Thyroid gland (tissue), 4 donors: ENCODE results near the gene WDR49. TPM values are rescaled to one million over a fixed set of nuclear protein-coding genes. Genes with fewer than 3 reads are reported as not detected.

Experiments
- DNase-seq, 2 donors: peaks; one replicate each; pipeline ENCODE4 v3.0.0-alpha.2; 2019
- H3K27ac ChIP-seq, 3 donors: fragments of 200-600 bp; sonication (generic); 1 replicate in 2 of 3; 2 replicates in 1 of 3; pipeline ENCODE4 v1.5.1; 2016 to 2019; ENCODE audit warnings: mild to moderate bottlenecking in 1 of 3, moderate library complexity in 1 of 3
- H3K27me3 ChIP-seq: fragments of 200-600 bp; sonication (generic); one replicate; pipeline ENCODE4 v1.5.1; 2019
- H3K36me3 ChIP-seq, 2 donors: fragments of 200-600 bp; sonication (generic); one replicate each; pipeline ENCODE4 v1.5.1; 2016 to 2019
- H3K4me1 ChIP-seq, 2 donors: fragments of 200-600 bp; sonication (generic); one replicate each; pipeline ENCODE4 v1.5.1; 2017 to 2019
- H3K4me3 ChIP-seq, 3 donors: fragments of 200-600 bp; sonication (generic); replicated peaks in 1 of 3; 1 replicate in 2 of 3; 2 replicates in 1 of 3; pipeline ENCODE4 v1.5.1; 2016; ENCODE audit warnings: mild to moderate bottlenecking in 1 of 3
- H3K9me3 ChIP-seq: fragments of 200-600 bp; sonication (generic); one replicate; pipeline ENCODE4 v1.5.1; 2017
- CTCF ChIP-seq, 6 experiments: fragments of 200-600 bp in 3 of 6; fragments of 450-650 bp in 3 of 6; sonication (generic) in 3 of 6; IDR thresholded peaks; one replicate each; pipeline ENCODE4 v1.5.1; 2016 to 2019; ENCODE audit warnings: antibody characterized with exemption in 6 of 6, mild to moderate bottlenecking in 2 of 6, inconsistent platforms in 1 of 6, moderate library complexity in 1 of 6
- POLR2A ChIP-seq, 2 donors: fragments of 450-650 bp; IDR thresholded peaks; one replicate each; pipeline ENCODE4 v1.6.1; 2017; ENCODE audit warnings: antibody characterized with exemption in 2 of 2, mild to moderate bottlenecking in 2 of 2, moderate library complexity in 1 of 2
- WGBS, 2 donors: methylation state at CpG; one replicate each; pipeline ENCODE4 v1.1.5; 2017; 5-methylcytosine and 5-hydroxymethylcytosine counted together
- intact Hi-C: fragments of 100-400 bp; cut with DNase I; formaldehyde crosslinking; loops from one replicate; pipeline ENCODE4 v1.15.1; 2023
- total RNA-seq, 4 donors: library from RNA; depleted of rRNA; stranded (reverse); fragments of >200 nt; gene quantifications; one replicate each; pipeline ENCODE4 v1.2.3, GENCODE V29; 2016

WDR49 gene
- total RNA-seq, 4 donors from 2014 or later: 0.56 to 2.2 (median 1.6) TPM

- TF ChIP-seq POLR2A (IDR thresholded peaks at IDR 0.05) (no peak), CTCF (IDR thresholded peaks at IDR 0.05) (peak; percentile 30 to 73 (median 54))
- intact Hi-C loops: no loop called here
- peak; percentile 10 to 11 for DNase-seq
Measured at GRCh38 chr3:167684388-167684993, 30.7 kb upstream of the WDR49 start.

GRCh38 chr3:167679526-167679925 lies 25.8 kb upstream of the WDR49 start:
- Histone ChIP-seq H3K27me3 (no peaks in the 10 kb centered on the region), H3K4me3 (no peak overlapping the region), H3K4me1 (no peaks in the 10 kb centered on the region), H3K36me3 (peaks cover 0 to 9% of the 10 kb centered on the region in 2 donors), H3K27ac (no peak overlapping the region), H3K9me3 (no peaks in the 10 kb centered on the region)
- WGBS, 2 donors: 91 to 92% methylated on average over 4 of the region's 4 CpGs
- TF ChIP-seq CTCF (IDR thresholded peaks at IDR 0.05): no peak
- no peak for TF ChIP-seq POLR2A (IDR thresholded peaks at IDR 0.05)
- intact Hi-C loops: no loop called here
- DNase-seq: no peak

More at GRCh38 chr3:167684388-167684993, 30.7 kb upstream of the WDR49 start:
- no peaks in the 10 kb centered on the region for H3K36me3 ChIP-seq
- H3K4me1 ChIP-seq: no peaks in the 10 kb centered on the region
- no peak overlapping the region for H3K4me3 ChIP-seq
- no peaks in the 10 kb centered on the region for H3K9me3 ChIP-seq
- H3K27ac ChIP-seq: no peak overlapping the region
- H3K27me3 ChIP-seq: no peaks in the 10 kb centered on the region

GRCh38 chr3:167675848-167676247 lies 22.1 kb upstream of the WDR49 start:
- no peaks in the 10 kb centered on the region for H3K27me3 ChIP-seq
- H3K36me3 ChIP-seq: peaks cover 0 to 15% of the 10 kb centered on the region in 2 donors
- no peak overlapping the region for H3K4me3 ChIP-seq
- no peak for DNase-seq
- TF ChIP-seq CTCF (IDR thresholded peaks at IDR 0.05): no peak
- no peak for TF ChIP-seq POLR2A (IDR thresholded peaks at IDR 0.05)
- no peak overlapping the region for H3K27ac ChIP-seq
- no peaks in the 10 kb centered on the region for H3K4me1 ChIP-seq
- 92 to 97% methylated on average over 1 of the region's 1 CpG for WGBS, 2 donors
- intact Hi-C loops: no loop called here
- no peaks in the 10 kb centered on the region for H3K9me3 ChIP-seq

- H3K27me3 ChIP-seq: no peaks in the 10 kb centered on the region
- no peak for DNase-seq
- no peak overlapping the region for H3K27ac ChIP-seq
- H3K36me3 ChIP-seq: peaks cover 0 to 15% of the 10 kb centered on the region in 2 donors
- H3K9me3 ChIP-seq: no peaks in the 10 kb centered on the region
- 83 to 97% methylated on average over 1 of the region's 1 CpG for WGBS, 2 donors
- H3K4me3 ChIP-seq: no peak overlapping the region
- TF ChIP-seq CTCF (IDR thresholded peaks at IDR 0.05) (no peak), POLR2A (IDR thresholded peaks at IDR 0.05) (no peak)
- intact Hi-C loops: no loop called here
- no peaks in the 10 kb centered on the region for H3K4me1 ChIP-seq
Measured at GRCh38 chr3:167673221-167673620, 19.5 kb upstream of the WDR49 start.

GRCh38 chr3:167671878-167672427 lies 18.2 kb upstream of the WDR49 start:
- WGBS, 2 donors: 82 to 87% methylated on average over 4 of the region's 4 CpGs
- no peak for DNase-seq
- intact Hi-C loops: no loop called here

More at GRCh38 chr3:167671878-167672427, 18.2 kb upstream of the WDR49 start:
- Histone ChIP-seq H3K27me3 (no peaks in the 10 kb centered on the region), H3K4me1 (no peaks in the 10 kb centered on the region), H3K27ac (no peak overlapping the region), H3K9me3 (no peaks in the 10 kb centered on the region), H3K4me3 (no peak overlapping the region), H3K36me3 (peaks cover 0 to 15% of the 10 kb centered on the region in 2 donors)
- TF ChIP-seq CTCF (IDR thresholded peaks at IDR 0.05) (no peak), POLR2A (IDR thresholded peaks at IDR 0.05) (no peak)
